ENCODE measurements around the gene BRINP1.

BRINP1 gene

GRCh38 chr9:119368681-119369581 lies at the start of gene BRINP1:
Gene BRINP1 (minus strand): TSS chr9:119369435. CDS start chr9:119313355, 56,080 bp downstream.
- peak; percentile 24 to 25 for DNase-seq

GRCh38 chr9:119418721-119419120 lies 49.5 kb upstream of the BRINP1 start:
- no peak for DNase-seq

GRCh38 chr9:119416793-119417192 lies 47.6 kb upstream of the BRINP1 start:
- no peak for DNase-seq

- no peak for DNase-seq
Measured at GRCh38 chr9:119412399-119412798, 43.2 kb upstream of the BRINP1 start.

- DNase-seq = no peak
Measured at GRCh38 chr9:119409552-119409951, 40.3 kb upstream of the BRINP1 start.

- no peak for DNase-seq
Measured at GRCh38 chr9:119400606-119401005, 31.4 kb upstream of the BRINP1 start.

- DNase-seq = no peak
Measured at GRCh38 chr9:119398350-119398749, 29.1 kb upstream of the BRINP1 start.

GRCh38 chr9:119391878-119392277 lies 22.6 kb upstream of the BRINP1 start:
- no peak for DNase-seq

- DNase-seq = no peak
Measured at GRCh38 chr9:119375892-119376291, 6.7 kb upstream of the BRINP1 start.

GRCh38 chr9:119372951-119373350 lies 3.7 kb upstream of the BRINP1 start:
- DNase-seq = no peak

- DNase-seq = no peak
Measured at GRCh38 chr9:119370816-119371215, 1.6 kb upstream of the BRINP1 start.

GRCh38 chr9:119369680-119370366 lies 588 bp upstream of the BRINP1 start:
- no peak for DNase-seq

GRCh38 chr9:119368179-119368578 lies 1.1 kb downstream of the BRINP1 start:
- no peak for DNase-seq

- DNase-seq = no peak
Measured at GRCh38 chr9:119367683-119368075, 1.6 kb downstream of the BRINP1 start.

- DNase-seq = no peak
Measured at GRCh38 chr9:119366909-119367682, 2.1 kb downstream of the BRINP1 start.

GRCh38 chr9:119365291-119366027 lies 3.8 kb downstream of the BRINP1 start:
- peak; percentile 20 to 42 for DNase-seq

GRCh38 chr9:119360237-119360636 lies 9.0 kb downstream of the BRINP1 start:
- no peak for DNase-seq

- no peak for DNase-seq
Measured at GRCh38 chr9:119357336-119358096, 11.7 kb downstream of the BRINP1 start.

GRCh38 chr9:119349351-119349825 lies 19.8 kb downstream of the BRINP1 start:
- no peak for DNase-seq

- no peak for DNase-seq
Measured at GRCh38 chr9:119343059-119343990, 25.9 kb downstream of the BRINP1 start.

Data from NCI-H1930 (cell line).